Stimulated activated CD8-positive, alpha-beta memory T cell treated with anti-CD3 and anti-CD28 coated beads, Interleukin-4, amount 100 ng/mL, for 24 hours (primary cell): Measurements from ENCODE around the gene CCL22.
"Not testable (repeated sequence)": the region's sequence is repeated elsewhere in the genome, so short reads cannot be mapped to it uniquely, and the experiment has no call there.

Source experiments
- DNase-seq: peaks from one replicate; pipeline ENCODE4 v3.0.0-alpha.2; 2020; ENCODE audit warnings: low read depth

CCL22 gene

GRCh38 chr16:57347858-57348257 lies 10.7 kb upstream of the CCL22 start:
- no peak for DNase-seq

GRCh38 chr16:57348327-57348726 lies 10.3 kb upstream of the CCL22 start:
- no peak for DNase-seq

- no peak for DNase-seq
These were observed 9.2 kb upstream of the CCL22 start for GRCh38 chr16:57349212-57350031.

GRCh38 chr16:57352636-57353047 lies 5.9 kb upstream of the CCL22 start:
- no peak for DNase-seq

- no peak for DNase-seq
These were observed 4.3 kb upstream of the CCL22 start for GRCh38 chr16:57354311-57354710.

GRCh38 chr16:57355898-57356414 lies 2.6 kb upstream of the CCL22 start:
- DNase-seq: no peak

GRCh38 chr16:57356547-57356946 lies 2.0 kb upstream of the CCL22 start:
- no peak for DNase-seq

GRCh38 chr16:57357330-57358085 lies 1.1 kb upstream of the CCL22 start:
- DNase-seq: no peak

GRCh38 chr16:57358086-57358420 lies 530 bp upstream of the CCL22 start:
- DNase-seq: no peak

GRCh38 chr16:57360321-57360935 lies 1.8 kb downstream of the CCL22 start:
- no peak for DNase-seq

GRCh38 chr16:57361404-57361803 lies 2.8 kb downstream of the CCL22 start:
- DNase-seq: no peak

GRCh38 chr16:57364143-57364542 lies 5.6 kb downstream of the CCL22 start:
- DNase-seq: no peak

- DNase-seq: no peak
These were observed 8.0 kb downstream of the CCL22 start for GRCh38 chr16:57366544-57367040.

GRCh38 chr16:57367116-57367752 lies 8.7 kb downstream of the CCL22 start:
- DNase-seq: no peak

GRCh38 chr16:57371494-57372371 lies 13.2 kb downstream of the CCL22 start:
- DNase-seq: no peak

GRCh38 chr16:57372372-57373116 lies 14.0 kb downstream of the CCL22 start, which contains the start of gene CX3CL1:
TSS of gene CX3CL1 (plus strand) at chr16:57372490. CDS start at chr16:57372569, 79 bp downstream.
- DNase-seq: no peak

- DNase-seq: no peak
These were observed 14.7 kb downstream of the CCL22 start for GRCh38 chr16:57373117-57373947.

- DNase-seq: no peak
These were observed 15.5 kb downstream of the CCL22 start for GRCh38 chr16:57374067-57374534.

- DNase-seq: not testable (repeated sequence)
These were observed 16.4 kb downstream of the CCL22 start for GRCh38 chr16:57374925-57375465.
